ENCODE results near the gene ELMO1.

GRCh38 chr7:36904101-36904500 is 544.6 kb downstream of the ELMO1 start:
- TF ChIP-seq, protein P1, sequence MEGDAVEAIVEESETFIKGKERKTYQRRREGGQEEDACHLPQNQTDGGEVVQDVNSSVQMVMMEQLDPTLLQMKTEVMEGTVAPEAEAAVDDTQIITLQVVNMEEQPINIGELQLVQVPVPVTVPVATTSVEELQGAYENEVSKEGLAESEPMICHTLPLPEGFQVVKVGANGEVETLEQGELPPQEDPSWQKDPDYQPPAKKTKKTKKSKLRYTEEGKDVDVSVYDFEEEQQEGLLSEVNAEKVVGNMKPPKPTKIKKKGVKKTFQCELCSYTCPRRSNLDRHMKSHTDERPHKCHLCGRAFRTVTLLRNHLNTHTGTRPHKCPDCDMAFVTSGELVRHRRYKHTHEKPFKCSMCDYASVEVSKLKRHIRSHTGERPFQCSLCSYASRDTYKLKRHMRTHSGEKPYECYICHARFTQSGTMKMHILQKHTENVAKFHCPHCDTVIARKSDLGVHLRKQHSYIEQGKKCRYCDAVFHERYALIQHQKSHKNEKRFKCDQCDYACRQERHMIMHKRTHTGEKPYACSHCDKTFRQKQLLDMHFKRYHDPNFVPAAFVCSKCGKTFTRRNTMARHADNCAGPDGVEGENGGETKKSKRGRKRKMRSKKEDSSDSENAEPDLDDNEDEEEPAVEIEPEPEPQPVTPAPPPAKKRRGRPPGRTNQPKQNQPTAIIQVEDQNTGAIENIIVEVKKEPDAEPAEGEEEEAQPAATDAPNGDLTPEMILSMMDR (IDR thresholded peaks at IDR 0.05 in 2 of 3, conservative IDR thresholded peaks at IDR 0.05 in 1 of 3; ENCODE audit: borderline replicate concordance in 1 of 3, insufficient read depth in 1 of 3, low read depth in 2 of 3, low read length in 2 of 3) = no peak
- TF ChIP-seq JUND (IDR thresholded peaks at IDR 0.05) = no peak
- no peak for TF ChIP-seq POLR2A (IDR thresholded peaks at IDR 0.05; ENCODE audit: borderline replicate concordance, extremely low read depth, insufficient read depth, insufficient read length)
- TF ChIP-seq SIN3A (IDR thresholded peaks at IDR 0.05; ENCODE audit: low read depth) = no peak
- no peak for TF ChIP-seq EZH2 (IDR thresholded peaks at IDR 0.05)
- no peak for TF ChIP-seq SP1 (IDR thresholded peaks at IDR 0.05; ENCODE audit: low read depth)
- TF ChIP-seq, protein P2, sequence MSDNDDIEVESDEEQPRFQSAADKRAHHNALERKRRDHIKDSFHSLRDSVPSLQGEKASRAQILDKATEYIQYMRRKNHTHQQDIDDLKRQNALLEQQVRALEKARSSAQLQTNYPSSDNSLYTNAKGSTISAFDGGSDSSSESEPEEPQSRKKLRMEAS (IDR thresholded peaks at IDR 0.05) = no peak
- TF ChIP-seq YY1 (IDR thresholded peaks at IDR 0.05; ENCODE audit: extremely low read depth, insufficient replicate concordance, low read depth, low read length) = no peak
